GM18499 (cell line): ENCODE data around the gene VGLL2.

Experiments
- ATAC-seq: cut with Tn5 transposase; IDR thresholded peaks from one replicate; pipeline ENCODE4 v1.9.1; 2021; ENCODE audit warnings: moderate number of reproducible peaks; ENCODE audit not compliant: insufficient read depth, unreplicated experiment

Gene VGLL2

DNA sequence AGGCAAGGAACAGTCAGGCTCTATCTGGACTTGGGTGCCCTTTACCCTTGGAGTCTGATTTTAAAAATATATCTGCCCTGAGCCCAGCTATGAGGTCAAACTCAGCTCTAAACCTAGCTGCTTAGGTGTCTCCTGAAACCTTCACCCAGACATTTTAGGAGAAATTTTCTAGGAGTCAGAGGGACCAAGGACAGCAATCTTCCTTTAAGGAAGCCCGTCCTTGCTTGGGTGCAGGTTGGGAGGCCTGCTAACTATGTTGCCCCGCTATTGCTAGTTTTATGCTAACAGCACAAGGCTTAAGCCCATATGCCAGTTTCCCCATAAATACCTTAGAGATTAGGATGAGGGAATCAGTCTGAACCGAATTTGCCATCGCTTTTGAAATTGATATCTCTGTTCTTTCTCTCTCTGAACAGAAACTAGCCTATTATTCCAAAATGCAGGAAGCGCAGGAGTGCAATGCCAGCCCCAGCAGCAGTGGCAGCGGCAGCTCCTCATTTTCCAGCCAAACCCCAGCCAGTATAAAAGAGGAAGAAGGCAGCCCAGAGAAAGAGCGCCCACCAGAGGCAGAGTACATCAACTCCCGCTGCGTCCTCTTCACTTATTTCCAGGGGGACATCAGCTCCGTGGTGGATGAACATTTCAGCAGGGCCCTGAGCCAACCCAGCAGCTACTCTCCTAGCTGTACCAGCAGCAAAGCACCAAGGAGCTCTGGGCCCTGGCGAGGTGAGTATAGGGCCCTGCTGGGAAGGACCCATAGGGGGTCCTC, 2.6 kb downstream of the VGLL2 start:
- no peak for ATAC-seq

DNA sequence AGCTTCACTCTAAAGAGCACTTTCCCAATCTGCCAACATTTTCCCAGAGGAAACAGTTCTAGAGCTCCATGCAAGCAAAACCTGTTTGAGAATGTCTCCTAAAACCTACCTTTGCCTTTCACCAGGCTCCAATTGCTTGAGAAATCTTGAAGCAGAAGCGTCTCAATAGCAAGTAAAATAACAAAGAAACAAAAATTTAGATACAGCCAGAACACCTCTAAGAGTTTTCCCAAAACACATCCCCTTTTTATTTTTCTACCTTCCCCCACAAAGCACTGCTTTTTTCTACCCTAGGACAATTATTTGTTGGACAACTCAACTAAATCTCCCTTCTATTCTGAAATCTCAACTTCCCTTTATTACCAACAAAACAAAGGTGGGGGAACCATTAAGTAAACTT, 3.6 kb downstream of the VGLL2 start:
- no peak for ATAC-seq

DNA sequence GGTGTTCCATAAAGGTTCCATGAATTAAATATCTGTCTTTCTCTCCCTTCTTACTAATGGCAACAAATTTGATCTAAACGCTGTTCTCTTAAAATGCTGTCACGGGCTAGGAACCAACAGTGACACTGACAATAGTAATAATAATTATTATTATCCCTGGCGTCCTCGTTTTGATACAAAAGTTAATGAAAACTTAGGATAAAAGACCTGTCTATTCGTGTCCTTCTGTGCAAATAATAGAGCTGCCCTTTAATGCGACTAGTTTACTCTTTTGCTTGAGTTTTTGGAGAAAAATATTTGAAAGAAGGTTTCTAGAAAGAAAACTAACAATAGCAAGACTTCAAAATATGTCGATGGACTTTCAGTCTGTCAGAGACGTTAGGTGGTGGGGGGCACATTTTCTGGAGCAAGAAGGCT, 4.3 kb downstream of the VGLL2 start:
- ATAC-seq: no peak

DNA sequence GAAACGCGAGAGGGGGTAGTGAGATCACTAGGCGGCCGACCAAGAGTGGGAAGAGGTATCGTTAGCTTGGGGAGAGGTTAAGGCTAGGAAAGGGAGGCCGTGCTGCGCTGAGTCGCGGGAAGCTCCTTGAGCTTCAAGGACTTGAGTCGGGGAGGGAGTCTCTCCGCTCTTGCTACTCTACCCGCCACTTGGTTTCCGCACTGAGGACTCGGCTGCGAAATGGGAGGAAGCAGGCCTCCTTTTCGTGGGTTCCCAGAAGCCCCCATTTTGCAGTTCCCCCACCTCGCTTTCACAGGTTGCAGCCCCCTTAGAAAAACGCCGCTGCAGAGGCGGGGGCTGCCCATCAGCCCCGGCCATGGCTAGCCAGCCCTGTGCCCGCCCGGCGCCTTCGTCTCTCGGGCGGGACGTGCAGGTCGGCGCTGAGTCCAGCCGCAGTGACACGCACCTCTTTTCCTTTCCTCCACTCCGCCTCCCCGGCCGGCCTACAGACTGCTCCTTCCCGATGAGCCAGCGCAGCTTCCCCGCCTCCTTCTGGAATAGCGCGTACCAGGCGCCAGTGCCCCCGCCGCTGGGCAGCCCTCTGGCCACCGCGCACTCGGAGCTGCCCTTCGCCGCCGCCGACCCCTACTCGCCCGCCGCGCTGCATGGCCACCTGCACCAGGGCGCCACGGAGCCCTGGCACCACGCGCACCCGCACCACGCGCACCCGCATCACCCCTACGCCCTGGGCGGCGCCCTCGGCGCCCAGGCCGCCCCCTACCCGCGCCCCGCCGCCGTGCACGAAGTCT, 4.9 kb downstream of the VGLL2 start:
- ATAC-seq: no peak

DNA sequence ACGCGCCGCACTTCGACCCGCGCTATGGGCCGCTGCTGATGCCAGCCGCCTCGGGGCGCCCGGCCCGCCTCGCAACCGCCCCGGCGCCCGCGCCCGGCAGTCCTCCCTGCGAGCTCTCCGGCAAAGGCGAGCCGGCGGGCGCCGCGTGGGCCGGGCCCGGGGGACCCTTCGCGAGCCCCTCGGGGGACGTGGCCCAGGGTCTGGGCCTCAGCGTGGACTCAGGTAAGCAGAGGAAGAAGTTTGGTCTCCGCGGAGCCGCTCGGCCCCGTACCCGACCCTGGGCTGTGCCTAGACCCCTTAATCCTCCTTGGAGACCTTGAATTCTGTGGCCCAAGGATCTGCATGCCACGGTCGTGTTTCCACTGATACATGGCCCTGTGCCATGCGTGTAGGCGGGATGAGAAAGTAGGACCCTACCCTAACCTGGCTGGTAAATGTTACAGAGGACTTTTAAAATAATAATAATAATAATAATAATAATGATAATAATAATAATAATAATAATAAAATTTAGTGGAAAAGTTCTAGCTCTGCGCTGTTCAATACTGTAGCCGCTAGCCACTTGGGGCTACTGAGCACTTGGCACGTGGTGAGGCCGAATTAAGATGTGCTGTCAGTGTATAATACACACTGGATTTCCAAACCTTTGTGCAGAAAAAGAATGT, 5.6 kb downstream of the VGLL2 start:
- ATAC-seq: no peak

DNA sequence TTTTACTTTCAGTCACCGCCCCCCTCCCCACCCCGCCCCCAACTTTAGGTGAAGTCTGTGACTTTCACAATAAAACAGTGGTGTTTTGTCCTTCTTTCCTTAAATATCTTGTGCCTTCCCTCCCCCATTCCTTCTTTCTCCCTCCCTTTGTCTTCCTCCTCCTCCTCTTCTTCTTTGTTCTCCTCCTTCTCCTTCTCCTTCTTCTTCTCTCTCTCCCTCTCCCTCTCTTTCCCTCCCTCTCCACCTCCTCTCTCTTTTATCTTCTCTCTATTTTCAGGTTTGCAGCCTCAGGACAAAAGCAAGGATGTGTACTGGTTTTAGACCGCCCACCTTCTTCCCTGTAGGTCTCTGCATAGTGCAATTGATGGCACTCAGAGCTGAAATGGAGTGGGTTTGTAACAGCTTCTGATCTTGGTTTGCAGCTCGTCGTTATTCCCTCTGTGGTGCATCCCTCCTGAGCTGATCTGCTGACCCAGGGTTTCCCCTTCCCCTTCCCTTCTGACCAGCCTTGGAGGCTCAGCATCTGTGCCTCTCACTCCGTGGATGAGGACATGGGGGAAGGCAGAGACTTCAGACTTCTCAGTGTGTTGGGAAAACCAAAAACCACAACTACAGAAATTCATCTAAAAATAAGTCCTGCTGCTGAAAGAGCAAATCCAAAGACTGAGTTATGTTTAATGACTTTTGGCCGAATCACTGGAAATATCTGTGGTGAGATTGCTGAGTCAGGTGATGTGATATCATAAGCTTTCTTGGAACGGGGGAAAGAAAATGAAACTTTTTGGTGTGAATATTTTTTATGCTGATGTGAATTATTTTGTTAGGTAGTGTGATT, 6.9 kb downstream of the VGLL2 start:
- no peak for ATAC-seq

DNA sequence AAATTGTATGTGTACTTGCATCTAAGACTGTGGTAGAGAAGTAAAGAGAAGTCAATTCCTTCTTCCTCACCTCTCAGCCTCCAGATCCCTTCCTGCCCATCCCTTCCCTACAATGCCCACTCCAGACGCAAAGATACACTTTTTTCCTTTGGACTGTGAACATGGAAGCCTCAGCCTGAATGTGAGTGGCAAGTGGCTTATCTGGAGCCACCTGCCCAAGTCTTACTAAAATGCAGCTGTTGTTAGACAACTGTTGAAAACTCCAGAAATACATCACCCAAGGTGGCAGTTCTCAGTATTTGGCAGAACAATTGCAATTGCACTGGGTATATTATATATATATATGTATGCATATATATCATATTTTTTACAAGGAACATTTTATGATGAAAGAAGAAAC, 7.5 kb downstream of the VGLL2 start:
- ATAC-seq: no peak

DNA sequence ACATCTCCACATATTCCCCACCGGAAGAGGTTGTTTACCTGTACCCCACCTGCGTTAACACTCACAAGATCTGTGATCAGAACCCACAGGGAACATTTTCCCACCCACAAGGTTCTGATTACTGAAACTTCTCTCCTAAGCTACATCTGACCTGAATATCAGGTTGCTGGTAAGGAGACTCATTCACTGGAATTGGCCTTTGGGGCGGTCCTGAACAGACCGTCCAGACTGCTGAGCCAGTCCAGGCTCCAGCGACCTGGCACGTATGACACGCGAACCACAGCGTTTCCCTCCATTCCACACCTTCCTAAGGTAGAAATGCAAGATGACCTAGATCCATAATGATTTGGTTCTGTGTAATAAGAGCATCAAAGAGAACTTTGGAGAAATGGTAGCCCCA, 9.8 kb downstream of the VGLL2 start:
- ATAC-seq: no peak

DNA sequence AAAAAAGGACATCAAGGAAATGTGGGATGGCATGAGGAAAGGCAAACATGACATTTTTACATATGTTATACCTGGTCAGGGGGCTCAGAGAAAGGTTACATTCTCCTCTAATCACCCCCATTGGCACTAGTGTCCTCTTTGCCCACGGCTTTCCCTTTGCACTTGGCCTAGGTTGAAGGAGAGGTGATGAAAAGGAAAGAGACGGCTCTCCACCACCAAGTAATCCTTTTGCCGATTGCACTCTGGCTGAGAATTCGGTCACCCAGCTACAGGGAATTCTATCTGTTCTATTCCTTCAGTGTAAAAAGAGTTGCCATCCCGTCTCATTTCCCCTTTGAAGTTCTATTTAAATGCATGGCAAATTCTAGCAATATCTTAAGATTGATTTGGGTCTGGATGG, 10.4 kb downstream of the VGLL2 start:
- no peak for ATAC-seq

DNA sequence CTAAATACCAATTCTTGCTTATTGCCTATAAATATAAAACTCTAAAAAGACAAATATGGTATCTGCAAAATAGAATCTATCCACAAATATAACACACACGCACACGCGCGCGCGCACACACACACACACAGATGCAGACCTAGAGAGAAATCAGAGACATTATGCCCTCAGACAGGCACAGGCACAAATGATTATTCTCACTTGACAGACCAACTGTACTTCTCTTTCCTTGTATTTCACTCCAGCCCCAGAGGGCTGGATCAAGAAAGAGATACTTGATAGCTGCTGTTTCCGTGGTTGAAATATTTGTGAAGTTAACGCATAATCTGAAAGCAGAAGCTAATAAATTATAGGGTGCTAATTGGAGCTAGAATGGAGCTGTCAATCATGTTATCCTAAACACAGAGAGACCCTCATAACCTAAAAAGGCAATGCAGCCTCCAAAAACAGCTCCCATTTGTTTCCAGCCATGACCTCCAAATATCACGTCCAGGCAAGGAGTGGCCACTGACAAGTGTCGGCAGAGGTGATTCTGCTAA, 11.5 kb downstream of the VGLL2 start:
- ATAC-seq: no peak

DNA sequence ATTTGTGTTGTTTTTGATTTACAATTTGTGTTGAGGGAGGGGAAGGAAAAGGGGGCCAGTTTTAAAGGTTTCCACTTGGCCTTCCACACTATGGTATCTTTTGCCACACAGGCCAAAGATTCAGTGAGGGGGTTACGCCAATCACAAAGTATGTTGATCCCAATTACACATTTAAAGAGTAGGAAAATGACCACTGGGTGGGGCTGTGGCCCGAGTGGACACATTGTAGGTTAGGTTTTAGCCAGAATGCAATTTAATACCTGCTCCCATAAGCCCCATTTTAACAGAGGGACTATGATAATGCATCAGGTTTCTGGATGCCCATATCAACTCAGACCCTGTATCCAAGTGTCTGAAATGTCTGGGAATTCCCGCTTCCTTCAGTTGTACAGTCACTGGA, 15.6 kb downstream of the VGLL2 start:
- no peak for ATAC-seq

DNA sequence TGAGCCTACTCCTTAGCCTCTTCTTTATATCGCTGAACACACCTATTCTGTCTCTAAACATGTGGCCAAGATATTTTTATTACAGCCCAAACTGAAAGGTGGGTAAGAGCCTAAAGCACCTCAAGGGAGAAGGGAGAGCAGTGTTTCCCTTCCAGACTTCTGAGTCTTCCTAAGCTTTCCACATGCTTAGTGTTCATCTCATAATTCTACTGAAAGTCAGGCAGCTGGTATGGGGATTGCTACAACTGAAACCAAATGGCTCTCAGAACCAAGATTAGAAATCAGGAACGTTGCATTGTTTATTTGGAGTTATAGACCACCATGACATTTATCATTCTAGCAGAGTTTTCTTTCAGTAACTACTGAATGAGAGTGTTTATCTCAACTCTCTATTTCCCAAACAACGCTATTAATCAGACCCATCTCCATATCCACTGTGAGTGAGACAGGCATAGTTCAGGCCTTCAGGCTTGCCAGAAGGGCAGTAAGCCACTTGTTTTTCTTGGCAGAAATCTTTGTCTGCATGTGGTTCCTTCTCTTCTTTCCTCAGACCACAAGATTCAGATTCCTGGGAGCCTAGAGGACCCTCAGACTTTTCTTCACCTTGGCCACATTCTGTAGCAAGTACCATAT, 22.8 kb downstream of the VGLL2 start:
- ATAC-seq: no peak

DNA sequence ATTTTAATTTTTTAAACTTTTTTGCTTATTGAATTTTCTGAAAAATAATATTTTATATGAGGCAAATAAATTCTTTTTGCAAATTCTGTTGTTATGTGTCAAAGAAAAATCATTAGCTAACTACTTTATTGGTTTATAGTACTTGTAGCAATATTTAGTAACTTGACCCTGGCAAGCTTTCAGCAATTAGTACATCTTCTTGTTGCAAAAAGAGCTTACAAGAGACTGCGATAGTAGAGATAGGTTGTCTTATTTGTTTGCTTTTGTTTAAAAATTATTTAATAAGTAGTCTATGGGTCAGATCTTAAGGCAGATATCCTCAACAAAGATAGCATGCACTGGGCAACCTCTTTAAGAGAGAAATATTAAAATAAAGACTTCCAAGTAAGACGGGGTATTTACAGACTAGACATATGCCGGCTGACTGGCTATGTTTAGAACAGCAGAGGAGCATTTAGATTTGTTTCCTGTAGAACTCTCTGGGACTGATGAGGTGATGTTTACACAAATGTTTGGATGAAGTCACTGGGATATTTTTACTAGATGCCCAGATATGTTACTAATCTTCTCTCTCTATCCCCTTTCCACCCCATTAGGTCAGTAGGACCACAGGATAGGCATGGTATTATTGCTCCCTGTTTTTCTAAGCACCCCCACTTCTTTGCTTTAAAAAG, 25.0 kb downstream of the VGLL2 start:
- ATAC-seq: no peak

DNA sequence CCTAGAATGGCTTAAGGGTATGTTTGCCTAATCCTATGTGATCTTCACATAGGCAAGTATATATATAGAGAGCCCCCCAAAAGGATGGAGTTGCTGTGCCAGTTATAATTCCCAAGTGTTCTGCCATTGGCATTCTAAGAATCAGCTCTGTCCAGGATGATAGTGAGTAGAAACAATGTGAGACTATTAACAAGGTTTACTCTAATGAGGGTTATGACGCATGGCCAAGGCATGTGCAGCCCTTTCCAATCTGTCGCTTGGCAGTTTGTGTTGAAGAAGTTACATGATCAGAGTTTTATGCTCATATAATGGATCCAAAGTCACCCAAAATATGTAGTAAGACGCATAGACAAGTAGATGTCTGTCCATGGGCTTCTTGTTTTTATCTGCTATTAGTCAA, 33.6 kb downstream of the VGLL2 start:
- no peak for ATAC-seq

DNA sequence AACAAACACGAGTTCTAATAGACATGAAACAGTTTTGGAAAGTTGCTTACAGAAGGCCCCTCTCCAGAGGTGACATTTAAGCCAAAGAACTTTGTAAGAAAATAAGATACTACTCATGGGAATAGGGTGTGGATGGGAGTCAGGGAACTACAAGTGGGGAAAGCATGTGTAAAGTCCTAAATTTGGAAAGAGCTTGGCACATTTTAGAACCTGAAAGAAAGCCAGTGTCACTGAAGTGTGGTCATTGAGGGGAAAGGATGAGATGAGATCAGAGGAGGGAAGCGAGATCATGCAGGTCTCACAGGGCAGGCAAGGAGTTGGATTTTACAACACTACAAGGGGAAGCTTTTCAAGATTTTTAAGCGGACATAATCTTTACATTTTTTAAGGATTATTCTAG, 38.0 kb downstream of the VGLL2 start:
- no peak for ATAC-seq

DNA sequence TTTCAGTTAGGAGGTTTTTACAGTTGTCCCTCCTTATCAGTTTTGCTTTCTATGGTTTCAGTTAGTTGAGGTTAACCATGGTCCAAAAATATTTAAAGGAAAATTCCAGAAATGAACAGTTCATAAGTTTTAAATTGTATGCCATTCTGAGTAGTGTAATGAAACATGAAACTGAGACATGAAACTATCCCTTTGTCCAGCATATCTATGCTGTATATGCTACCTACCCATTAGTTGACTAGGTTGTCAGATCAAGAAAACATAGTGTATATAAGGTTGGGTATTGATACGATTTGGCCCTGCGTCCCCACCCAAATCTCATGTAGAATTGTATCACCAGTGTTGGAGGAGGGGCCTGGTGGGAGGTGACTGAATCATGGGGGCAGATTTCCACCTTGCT, 39.1 kb downstream of the VGLL2 start:
- ATAC-seq: no peak

DNA sequence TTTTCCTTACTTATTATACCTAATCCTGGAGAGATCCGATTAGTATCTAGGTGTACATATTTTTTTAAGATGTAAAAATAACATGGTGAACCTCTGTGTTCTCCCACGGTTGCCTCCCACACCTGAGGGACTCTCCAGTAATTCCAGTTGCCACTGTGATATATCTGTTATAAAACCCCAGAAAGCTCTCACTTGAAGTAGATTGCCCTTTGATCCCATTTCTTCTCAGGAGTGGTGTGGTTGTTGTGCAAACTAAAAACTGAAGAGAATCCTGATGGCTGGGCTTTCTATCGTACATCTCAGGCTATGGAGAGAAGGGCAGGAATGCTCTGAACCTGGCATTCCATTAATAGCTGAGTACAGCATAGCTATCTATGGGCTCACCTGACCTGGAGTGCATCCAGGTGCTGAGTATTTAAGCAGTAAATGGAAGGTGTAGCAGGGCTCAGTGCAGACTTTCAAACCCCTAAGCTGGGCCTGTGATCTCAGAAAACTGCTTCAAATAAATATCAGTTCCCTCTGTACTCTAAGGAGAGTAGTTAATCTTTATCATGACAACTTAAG, 41.0 kb downstream of the VGLL2 start:
- ATAC-seq: no peak

DNA sequence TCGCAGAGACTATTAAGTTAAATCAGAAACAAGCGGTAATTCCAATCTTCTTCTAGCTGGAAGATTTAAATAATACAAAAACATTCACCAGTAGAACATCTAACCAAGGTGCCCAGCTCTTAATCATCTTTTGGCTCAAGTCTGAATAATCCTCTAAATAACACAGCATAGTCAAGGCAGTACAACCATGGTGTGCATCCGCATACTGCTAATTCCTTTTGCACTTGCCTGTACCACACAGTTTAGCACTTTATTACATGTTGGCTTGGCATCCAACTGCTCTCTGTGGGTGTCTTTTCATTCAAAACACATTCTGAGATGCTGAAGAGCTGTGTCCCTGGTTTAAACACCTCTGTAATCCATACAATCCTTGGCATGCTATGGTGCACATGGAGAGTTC, 42.3 kb downstream of the VGLL2 start:
- ATAC-seq: no peak

DNA sequence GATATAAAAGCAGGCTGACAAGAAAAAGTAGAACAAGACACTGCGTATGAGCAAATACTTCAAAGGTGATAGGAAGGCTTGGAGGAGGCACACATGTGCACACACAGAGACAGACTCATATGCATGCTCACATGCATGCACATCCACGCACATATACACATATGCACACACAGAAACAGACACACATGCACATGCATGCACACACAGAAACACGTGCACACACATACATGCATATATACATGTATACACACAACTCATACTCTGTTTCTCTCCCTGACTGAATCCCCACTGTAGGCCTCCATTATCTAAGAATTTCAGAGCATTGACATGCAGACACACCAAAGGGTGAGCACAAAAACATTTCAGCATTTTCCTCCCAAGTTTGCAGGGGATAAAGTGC, 43.7 kb downstream of the VGLL2 start:
- ATAC-seq: no peak
